ENCODE data around the gene DEPP1. TPM values are rescaled to one million over a fixed set of nuclear protein-coding genes. Genes with fewer than 3 reads are reported as not detected.

The DEPP1 gene
- total RNA-seq, 1 experiment from 2014 or later, result 68.3 TPM

GRCh38 chr10:44968091-44968490 lies 10.5 kb downstream of the DEPP1 start:
- DNase-seq (ENCODE audit: low spot score), result no peak

GRCh38 chr10:44967616-44968015 lies 11.0 kb downstream of the DEPP1 start:
- DNase-seq (ENCODE audit: low spot score), result no peak

- no peak for DNase-seq (ENCODE audit: low spot score)
These were observed 11.6 kb downstream of the DEPP1 start for GRCh38 chr10:44966816-44967509.

GRCh38 chr10:44966129-44966815 lies 12.3 kb downstream of the DEPP1 start:
- no peak for DNase-seq (ENCODE audit: low spot score)

- DNase-seq (ENCODE audit: low spot score), result no peak
These were observed 12.9 kb downstream of the DEPP1 start for GRCh38 chr10:44965651-44966097.

GRCh38 chr10:44965104-44965503 lies 13.5 kb downstream of the DEPP1 start:
- no peak for DNase-seq (ENCODE audit: low spot score)

- no peak for DNase-seq (ENCODE audit: low spot score)
These were observed 14.6 kb downstream of the DEPP1 start for GRCh38 chr10:44963772-44964633.

GRCh38 chr10:44962870-44963738 lies 15.5 kb downstream of the DEPP1 start:
- DNase-seq (ENCODE audit: low spot score), result no peak

- no peak for DNase-seq (ENCODE audit: low spot score)
These were observed 16.5 kb downstream of the DEPP1 start for GRCh38 chr10:44961931-44962750.

GRCh38 chr10:44961230-44961571 lies 17.4 kb downstream of the DEPP1 start:
- DNase-seq (ENCODE audit: low spot score), result no peak

- no peak for DNase-seq (ENCODE audit: low spot score)
These were observed 18.0 kb downstream of the DEPP1 start for GRCh38 chr10:44960482-44961229.

- DNase-seq (ENCODE audit: low spot score), result no peak
These were observed 18.5 kb downstream of the DEPP1 start for GRCh38 chr10:44960088-44960460.

- peak; percentile 85 for DNase-seq (ENCODE audit: low spot score)
These were observed 19.1 kb downstream of the DEPP1 start, which contains the start of gene RASSF4 for GRCh38 chr10:44959247-44960087. Gene RASSF4 (plus strand): TSS chr10:44959802. CDS start chr10:44970203, 10,401 bp downstream.

- DNase-seq (ENCODE audit: low spot score), result no peak
These were observed 19.7 kb downstream of the DEPP1 start for GRCh38 chr10:44958898-44959246.

- no peak for DNase-seq (ENCODE audit: low spot score)
These were observed 20.3 kb downstream of the DEPP1 start for GRCh38 chr10:44958196-44958897.

GRCh38 chr10:44956717-44957706 lies 21.6 kb downstream of the DEPP1 start:
- no peak for DNase-seq (ENCODE audit: low spot score)

- no peak for DNase-seq (ENCODE audit: low spot score)
These were observed 22.4 kb downstream of the DEPP1 start for GRCh38 chr10:44956226-44956625.
